HG02943 (cell line): Measurements from ENCODE around the gene RNASET2.

Experiments used
- ATAC-seq: cut with Tn5 transposase; IDR thresholded peaks from one replicate; pipeline ENCODE4 v1.9.1; 2021; ENCODE audit warnings: mild to moderate bottlenecking, low read depth, moderate library complexity; ENCODE audit not compliant: unreplicated experiment

The RNASET2 gene, protein sequence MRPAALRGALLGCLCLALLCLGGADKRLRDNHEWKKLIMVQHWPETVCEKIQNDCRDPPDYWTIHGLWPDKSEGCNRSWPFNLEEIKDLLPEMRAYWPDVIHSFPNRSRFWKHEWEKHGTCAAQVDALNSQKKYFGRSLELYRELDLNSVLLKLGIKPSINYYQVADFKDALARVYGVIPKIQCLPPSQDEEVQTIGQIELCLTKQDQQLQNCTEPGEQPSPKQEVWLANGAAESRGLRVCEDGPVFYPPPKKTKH

DNA sequence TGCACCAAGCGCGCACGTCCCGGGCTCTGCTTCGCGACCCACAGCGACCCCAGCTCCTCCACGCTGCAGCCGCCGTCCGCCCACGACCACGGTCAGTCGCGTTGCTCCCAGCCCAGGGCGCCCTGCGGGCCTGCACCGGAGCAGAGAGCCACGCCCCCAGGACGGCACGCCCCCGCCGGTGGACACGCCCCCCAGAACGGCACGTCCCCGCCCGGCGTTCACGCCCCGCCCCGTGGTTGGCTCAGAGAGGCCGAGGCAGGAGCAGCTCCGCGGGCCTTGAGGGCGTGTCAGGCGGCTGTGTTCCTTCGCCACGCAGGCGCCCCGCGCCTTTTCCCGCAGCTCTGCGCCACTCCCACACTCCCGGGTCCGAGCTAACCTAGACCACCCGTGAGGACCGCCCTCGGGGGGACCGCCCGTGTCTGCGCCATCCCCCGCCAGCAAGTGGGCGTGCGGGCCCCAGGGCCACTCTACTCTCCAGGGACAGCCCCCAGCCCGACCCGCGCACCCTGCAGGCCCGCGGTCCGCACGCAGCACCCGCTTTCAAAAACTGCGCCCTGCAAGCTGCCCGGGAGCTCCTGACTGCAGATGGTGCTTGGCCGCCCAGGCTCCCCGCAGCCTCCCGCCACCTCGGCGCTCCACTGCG lies at the start of gene RNASET2:
RNASET2 (minus strand) TSS at position 107 of the 643 bp plus-strand sequence. CDS start 368 bp downstream, outside the sequence.
- peak; percentile 46 for ATAC-seq

DNA sequence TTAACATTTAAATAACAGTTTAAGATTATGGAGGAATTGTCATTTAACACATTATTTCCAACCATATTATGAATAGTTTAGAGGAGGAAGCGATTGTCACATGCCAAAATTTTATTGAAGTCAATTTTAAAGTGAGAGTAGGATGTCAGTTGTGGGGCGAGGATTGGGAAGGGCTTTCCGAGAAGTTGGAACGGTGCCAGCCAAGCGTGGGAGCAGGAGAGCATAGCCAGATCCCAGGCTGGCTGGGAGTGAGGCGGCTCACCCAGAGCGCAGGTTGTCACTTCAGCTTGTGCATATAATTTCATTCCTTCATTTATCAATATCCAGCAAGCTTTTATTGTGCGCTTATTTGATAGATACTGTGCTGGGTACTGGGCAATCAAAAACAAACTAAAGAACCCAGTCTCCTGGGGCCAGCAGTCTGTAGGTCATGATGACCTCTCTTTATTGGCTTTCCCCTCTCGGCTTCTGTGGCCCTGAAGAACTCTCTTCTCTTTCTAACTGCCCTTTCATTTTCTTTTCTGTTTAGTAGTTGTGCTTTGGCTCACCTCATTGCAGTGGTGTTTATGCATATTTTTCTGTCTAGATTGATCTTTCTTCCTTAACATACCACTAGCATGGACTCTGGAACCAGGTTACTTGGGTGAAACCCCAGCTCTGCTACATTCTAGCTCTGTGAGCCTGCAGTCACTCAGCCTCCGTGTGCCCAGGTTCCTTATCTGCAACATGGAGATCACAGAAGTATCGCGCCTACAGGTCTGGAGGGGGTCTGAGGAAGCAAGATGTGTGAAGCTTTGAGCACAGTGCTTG lies 49.2 kb upstream of the RNASET2 start:
- no peak for ATAC-seq

DNA sequence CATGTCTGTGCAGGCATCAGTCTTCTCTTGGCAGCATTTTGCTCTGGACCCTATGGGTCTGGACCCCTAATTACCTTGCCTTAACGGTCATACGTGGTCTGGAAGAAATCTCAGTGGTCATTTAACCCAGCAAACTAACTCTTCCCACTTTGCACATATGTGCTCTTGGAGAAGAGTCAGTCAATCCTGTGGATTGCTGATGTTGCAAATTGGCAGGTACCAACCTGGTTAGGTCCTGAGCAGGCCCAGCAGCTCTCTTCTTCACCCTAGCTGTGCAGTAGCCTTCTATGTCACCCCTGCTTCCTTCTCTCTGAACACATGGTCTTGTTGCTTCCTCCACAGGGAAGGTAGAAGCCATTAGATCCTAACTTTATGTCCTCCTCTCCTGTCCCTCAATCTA lies 44.4 kb upstream of the RNASET2 start:
- no peak for ATAC-seq

DNA sequence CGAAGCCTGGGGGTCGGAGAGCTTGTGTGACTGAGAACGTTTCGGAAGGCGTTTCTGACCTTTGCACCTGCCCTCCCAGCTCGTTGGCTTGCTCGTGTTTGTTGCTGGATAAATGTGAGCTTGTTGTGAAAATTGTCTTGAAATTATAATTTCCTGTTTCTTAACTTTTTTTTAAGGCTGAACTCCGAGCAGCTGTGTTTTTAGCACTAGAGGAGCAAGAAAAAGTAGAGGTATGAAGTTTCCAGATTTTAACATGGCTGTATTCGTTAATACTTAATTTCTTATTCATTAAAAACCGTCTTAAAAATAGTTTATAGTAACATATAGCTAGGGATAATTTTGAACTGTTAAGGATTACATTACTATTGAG lies 43.5 kb upstream of the RNASET2 start:
- no peak for ATAC-seq

DNA sequence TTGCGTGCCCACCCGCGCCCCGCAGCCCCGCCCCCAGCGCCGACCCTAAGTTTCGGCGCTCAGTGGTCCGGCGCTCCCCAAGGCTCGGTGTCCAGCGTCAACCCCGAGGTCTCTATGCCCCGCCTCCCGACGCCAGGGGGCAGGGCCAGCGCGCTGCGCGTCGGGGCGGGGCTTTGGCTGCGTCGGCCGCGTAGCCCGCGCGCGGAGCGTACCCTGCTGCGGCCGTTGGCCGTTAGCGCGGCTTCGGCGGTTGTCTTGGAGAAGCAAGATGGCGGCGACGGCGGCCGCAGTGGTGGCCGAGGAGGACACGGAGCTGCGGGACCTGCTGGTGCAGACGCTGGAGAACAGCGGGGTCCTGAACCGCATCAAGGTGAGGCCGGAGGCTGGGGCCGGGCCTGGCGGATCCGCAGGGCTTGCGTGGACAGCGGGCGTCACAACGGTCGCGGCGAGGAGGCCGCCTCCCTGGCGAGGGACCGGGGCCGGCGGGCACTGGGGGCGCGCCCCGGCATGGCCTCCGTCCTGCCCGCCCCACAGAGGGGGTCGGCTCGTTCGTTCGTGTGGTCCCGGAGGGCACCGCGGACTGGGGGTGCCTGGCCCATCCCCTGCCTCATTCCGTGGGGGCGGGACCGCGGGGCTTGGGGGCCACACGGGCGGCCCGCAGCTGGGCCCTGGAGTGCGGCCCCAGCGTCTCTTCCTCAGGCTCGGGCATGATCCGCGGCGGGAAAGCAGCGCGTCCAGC lies 43.0 kb upstream of the RNASET2 start, which contains the start of gene CEP43:
CEP43 (plus strand) TSS at position 253 of the 739 bp plus-strand sequence; CDS start at position 269, 16 bp downstream.
- peak; percentile 90 for ATAC-seq

DNA sequence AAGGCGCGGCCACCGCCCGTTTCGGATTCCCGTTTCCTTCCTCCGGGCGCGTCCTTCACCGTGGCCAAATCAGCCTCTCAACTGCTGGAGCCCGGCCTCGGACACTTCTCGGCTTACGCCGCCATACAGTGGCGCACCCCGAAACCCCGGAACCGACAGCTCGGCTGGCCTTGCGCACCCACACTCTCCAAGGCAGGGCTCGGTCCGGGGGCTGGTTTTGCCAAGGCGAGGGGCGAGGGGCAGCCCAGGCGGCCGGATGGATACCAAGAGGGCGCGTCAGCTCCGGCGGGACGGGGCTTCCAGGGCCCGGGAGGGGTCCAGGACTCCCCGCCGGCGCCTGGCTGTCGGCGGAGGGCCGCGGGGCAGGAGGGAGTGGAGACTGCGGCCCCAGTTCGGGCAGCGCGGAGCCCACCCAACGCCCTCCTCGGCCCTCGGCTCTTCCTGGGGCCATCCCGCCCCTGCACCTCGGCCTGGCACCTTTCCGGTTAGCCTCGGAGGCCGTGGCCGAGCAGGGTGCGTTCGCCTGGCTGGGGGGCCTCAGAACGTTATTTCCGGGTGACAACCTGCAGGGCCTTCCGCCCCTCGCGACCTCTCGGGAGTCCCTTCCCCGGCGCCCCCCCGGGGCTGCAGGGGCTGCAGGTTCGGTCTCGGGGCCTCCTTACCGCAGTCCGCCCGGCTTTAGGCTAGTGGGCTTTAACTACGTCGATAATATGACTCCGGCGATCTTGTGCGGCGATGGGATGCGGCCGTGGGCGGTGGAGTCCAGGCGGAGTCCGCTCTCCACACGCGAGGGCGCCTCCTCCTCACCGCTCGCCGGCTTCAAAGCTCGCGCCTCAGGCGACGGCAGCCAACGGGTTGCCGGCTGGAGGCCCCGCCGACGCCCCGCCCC lies 42.1 kb upstream of the RNASET2 start:
- ATAC-seq = peak; percentile 15

DNA sequence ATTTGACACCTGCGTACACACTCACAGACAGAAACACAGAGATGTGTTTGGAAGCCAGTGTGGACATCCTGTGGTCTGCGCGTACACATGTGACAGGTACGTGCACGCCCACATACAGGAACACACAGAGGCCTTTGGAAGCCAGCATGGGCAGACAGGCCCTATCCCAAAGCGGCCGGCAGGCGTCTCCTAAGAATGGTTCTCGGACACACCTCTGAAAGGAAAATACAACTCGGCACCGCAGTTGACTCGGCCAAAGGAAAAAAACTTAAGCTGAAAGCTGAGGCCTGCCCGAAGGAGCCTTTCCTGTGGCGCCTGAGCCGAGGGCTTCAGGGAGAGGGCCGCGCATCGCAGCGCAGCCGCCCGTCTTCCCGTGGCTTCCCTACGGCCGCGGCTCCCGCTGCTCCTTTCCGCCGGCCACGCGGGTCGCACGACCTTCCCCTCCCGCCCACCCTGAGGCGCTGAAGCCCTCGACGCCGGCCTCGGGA lies 41.5 kb upstream of the RNASET2 start:
- ATAC-seq = peak; percentile 24

DNA sequence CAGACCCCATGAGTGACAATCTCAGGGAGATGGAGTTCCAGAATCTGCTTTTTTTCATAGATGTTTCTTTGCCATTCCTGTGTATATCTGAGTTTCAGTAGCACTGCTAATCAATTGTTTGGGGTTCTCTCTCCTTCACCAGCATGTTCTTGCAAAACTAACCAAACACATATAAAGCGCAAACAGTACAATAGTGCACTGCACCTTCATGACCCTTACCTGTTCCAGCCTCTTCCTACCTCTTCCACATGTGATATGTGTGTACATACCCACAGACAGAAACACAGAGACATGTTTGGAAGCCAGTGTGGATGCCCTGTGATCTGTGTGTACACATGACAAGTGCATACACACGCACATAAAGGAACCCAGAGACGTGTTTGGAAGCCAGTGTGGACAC lies 41.0 kb upstream of the RNASET2 start:
- no peak for ATAC-seq

DNA sequence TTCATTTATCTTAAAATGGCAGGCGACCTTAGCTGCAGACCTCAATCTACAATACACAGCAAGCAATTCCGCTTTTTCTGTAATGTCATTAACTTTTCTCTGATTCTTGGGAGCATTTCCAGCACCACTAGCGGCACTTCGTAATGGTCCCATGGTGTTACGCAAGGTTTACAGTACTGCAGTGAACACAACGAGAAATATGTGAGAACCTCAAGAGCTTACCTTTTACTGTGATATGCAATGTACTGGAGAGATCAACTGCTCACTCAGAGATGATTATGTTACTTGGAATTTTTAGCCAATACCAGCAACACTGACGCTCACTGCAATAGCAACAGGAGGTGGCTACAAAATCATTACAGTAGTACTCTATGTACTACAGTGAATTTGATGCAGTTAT lies 40.1 kb upstream of the RNASET2 start:
- ATAC-seq = no peak

DNA sequence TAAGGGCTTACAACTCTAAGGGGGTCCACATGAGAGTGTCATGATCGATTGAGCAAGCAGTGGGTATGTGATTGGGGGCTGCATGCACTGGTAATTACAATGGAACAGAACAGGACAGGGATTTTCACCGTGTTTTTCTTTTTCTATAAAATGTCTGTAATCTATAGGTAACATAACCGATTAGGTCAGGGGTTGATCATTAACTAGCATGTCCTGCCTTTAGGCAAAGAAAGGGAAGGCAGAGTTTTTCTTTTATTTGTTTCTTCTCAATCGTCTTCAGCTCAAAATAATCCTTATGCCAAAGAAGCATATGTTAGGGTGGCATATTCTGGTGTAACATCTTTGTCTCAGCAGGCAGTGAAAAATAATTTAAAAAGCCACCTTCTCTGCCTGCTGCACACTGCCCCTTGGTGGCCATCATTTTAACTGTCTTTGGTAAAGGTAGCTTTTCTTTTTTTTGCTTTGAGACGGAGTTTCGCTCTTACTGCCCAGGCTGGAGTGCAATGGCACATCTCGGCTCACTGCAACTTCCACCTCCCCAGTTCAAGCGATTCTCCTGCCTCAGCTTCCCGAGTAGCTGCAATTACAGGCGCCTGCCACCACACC lies 33.2 kb upstream of the RNASET2 start:
- ATAC-seq = peak; percentile 81

DNA sequence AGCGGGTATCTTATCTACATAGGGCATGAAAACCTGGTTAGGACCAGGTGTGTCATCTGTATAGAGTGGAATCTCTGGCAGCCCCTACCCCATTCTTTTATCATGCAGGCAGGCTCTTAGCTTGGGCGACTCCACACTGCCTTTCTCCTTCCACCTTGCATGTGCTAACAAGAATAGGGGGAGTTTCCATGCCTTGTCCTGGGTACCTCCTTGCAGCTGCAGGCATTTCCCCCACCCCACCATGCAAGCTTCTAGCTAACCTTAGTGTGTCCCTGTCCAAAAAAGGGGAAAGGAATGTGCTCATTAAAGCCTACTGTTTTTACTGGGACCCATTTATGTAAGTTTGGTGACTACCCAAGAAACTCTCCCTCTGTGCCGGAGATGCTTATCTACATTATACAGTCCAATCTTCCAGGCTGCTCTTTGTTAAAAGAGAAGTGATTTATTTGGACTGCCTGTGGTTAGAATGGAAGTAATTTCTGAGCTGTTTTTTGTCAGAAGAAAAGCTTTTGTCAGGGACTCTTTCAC lies 32.4 kb upstream of the RNASET2 start:
- no peak for ATAC-seq

DNA sequence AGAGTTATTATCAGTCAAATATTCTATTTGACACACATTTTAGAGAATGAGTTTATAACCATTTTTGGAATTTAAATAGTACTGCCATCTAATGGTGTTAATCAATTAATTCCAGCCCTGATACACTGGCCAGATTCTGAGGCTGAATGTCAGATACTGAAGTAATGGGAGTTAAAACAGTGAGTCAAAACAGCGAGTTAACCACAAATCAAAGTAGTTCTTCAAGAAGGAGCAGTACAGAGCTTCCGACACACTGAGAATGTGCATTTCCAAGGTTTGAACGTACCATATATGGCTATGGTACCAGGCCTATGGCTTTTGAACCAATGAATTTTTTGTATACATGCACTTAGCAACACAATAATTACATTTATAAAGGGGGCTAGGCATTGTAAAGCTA lies 31.6 kb upstream of the RNASET2 start:
- no peak for ATAC-seq

DNA sequence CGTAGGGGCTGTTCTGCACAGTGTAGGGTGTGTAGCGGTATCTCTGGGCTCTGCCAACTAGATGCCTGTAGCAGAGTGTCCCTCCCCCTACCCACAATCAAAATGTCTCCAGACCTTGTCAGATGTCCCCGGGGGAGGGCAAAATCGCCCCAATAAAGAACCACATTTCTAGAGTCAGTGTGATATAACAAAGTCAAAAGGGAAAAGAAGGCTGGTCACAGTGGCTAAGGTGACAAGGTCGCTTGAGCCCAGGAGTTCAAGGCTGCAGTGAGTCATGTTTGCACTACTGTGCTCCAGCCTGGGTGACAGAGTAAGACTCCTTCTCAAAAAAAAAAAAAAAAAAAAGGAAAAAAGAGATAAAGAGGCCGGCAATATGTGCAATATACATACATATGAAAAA lies 31.1 kb upstream of the RNASET2 start:
- ATAC-seq = no peak

DNA sequence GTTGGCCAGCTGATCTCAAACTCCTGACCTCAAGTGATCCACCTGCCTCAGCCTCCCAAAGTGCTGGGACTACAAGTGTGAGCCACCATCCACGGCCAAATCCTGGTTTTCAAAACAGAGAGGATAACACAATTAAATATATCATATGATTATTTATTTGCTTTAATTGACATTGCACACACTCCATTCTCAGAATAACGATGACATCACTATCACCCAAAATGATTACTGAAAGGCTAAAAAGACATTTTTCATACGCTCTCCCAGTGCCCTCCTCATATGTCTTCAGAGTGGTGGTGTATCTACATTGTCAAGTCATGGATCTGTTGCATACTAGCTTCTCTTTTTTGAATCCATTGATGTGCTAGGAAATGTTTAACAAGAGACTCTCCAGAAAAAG lies 24.4 kb upstream of the RNASET2 start:
- ATAC-seq = no peak

DNA sequence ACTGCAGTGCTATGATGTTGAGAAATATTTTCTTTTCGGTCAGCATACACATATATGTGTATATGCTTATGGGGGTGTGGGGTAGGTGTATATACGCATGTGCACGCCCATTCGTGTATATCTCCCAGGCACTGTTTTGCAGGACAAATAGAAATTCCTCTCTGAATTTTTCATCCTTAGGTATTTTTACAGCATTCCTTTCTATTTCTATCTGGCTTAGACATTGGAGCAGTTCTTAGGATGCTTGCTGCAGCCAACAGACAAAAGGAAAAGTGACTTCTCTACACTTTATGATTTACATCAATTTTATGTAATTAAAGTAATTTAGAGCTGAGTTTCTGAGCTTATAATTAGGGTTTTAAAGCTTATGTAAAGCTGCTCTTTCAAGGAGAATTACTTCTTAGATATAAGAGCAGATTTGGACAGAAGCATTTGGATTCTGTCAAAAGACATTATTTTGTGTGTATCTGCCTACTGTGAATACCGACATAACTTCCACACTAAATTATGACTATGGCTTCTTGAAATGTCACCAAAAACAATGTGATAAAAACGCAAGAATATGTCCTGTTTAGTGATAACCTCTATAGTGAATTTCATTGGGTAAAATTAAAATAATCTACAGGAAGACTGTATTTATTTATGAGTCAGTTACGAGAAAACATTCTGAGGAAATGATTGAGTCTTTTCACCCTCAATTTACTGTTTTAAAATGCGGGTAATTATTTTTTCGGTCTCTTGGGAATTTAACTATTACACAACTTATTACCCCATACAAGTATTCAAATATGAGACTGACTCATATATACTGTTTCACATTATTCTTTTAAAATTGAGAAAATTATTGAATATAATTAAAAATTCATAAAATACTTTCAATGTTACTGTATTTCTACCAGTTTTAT lies 21.5 kb upstream of the RNASET2 start:
- no peak for ATAC-seq

DNA sequence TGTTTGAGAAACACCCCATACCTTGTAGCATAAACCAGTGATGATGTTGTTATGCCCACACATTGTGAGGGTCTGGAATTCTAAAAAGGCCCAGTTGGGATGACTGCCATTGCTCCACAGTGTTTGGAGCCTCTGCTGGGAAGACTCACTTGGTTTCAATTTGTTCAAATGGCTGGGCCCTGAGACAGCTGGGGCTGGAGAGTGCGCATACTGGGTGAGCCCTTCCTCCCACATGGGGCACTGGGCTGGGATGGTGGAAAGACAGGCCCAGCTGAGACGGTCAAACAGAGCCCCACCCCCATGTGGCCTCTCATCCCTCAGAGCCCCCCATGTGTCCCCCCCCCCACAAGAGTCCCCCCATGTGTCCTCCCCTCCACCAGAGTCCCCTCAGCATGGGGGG lies 20.3 kb upstream of the RNASET2 start:
- ATAC-seq = no peak

DNA sequence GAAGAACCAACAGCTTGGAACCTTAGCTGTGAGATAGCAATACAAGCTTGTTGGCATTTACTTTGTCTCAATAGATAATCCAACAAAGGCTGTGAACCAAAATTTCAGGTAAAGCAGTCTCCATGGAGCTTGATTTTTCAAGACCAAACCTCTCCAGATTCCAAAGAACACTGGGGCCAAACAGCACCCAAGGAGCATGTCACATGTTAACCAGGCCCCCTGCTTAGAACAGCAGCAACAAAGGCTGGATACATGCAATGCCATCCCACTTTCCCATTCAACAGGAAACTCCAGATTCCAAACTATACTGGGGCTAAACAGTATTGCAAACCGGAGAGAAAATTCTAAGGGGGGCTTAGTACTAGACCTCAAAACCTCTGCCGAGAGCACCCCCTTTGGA lies 15.8 kb upstream of the RNASET2 start:
- ATAC-seq = no peak

DNA sequence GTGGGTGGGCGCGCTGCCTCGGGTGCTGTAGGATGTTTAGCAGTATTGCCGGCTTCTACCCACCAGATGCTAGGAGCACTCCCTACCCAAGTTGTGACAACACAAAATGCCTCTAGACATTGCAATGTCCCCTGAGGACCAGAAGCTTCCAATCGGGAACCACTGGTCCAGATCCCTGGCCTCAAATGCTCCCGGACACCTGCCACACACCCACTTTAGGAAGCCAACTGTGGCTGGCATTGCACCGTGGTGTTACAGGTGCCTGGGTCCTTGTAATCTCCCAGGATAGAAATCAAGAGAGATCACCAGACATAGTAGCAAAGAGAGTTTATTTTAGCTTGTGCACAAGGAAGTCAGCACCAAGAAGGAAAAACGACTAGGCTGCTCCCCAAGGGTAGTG lies 14.9 kb upstream of the RNASET2 start:
- ATAC-seq = no peak
